ENCODE measurements around the gene FBXO15. TPM values are rescaled to one million over a fixed set of nuclear protein-coding genes. Genes with fewer than 3 reads are reported as not detected.

The FBXO15 gene
- total RNA-seq, 4 donors from 2014 or later = not detected

DNA sequence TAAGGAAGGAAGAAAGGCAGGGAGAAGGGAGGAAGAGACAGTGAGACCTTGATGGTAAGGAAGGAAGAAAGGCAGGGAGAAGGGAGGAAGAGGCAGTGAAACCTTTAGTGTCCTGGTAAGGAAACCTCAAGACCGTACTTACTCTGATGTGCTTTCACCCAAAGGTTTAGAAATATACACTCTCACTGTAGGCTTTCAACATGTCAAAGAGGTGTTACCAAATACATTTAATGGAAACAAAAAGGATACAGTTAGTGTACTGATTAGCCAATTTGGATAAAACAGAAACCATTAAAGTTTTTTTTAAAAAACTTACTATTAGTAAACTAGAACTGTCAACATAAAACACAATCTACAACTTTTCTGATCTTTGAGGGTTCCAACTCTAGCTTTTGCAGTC is 7.1 kb downstream of the FBXO15 start:
- no peaks in the 10 kb centered on the region for H3K36me3 ChIP-seq
- H3K9me3 ChIP-seq = no peaks in the 10 kb centered on the region
- H3K4me3 ChIP-seq = no peak overlapping the region
- DNase-seq (no peak), ATAC-seq (no peak)
- H3K4me1 ChIP-seq = no peaks in the 10 kb centered on the region
- TF ChIP-seq CTCF (IDR thresholded peaks at IDR 0.05 in 4 of 5, conservative IDR thresholded peaks at IDR 0.05 in 1 of 5) (no peak), POLR2A (IDR thresholded peaks at IDR 0.05) (no peak)
- in situ Hi-C loops (cut with MboI; ENCODE audit: low sequenced_read_pairs in 4 of 4) (no loop called here), intact Hi-C loops (cut with DNase I; ENCODE audit: low total_unique reads) (no loop called here)
- H3K27me3 ChIP-seq = no peaks in the 10 kb centered on the region
- no peak overlapping the region for H3K27ac ChIP-seq

- in situ Hi-C loops (cut with MboI; ENCODE audit: low sequenced_read_pairs in 4 of 4) = no loop called here
Measured at GRCh38 chr18:74139888-74140287, 7.7 kb downstream of the FBXO15 start.

DNA sequence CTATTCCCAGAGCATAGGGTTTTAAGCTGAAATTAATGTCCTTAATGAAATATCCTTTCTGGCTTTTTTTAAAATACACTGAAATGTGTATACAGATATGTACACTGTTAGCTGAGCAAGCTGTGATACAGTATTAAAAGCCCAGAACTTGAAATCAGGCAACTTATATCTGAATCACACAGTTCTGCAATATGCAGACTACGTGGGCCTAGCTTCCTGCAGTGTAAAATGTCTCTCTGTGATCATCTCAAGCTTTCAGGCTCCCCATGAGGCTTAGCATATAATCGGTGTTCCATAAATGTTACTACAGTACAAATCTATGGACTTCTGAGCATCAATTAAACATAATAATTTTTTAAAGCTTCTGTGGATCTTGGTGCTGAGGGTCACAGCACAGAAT is 8.2 kb downstream of the FBXO15 start:
- H3K27me3 ChIP-seq = no peaks in the 10 kb centered on the region
- DNase-seq (no peak), ATAC-seq (no peak)
- TF ChIP-seq POLR2A (IDR thresholded peaks at IDR 0.05) (no peak), CTCF (IDR thresholded peaks at IDR 0.05 in 4 of 5, conservative IDR thresholded peaks at IDR 0.05 in 1 of 5) (no peak)
- H3K9me3 ChIP-seq = no peaks in the 10 kb centered on the region
- no peaks in the 10 kb centered on the region for H3K36me3 ChIP-seq
- in situ Hi-C loops (cut with MboI; ENCODE audit: low sequenced_read_pairs in 4 of 4) = no loop called here
- intact Hi-C loops (cut with DNase I; ENCODE audit: low total_unique reads) = no loop called here
- H3K4me1 ChIP-seq = no peaks in the 10 kb centered on the region
- H3K4me3 ChIP-seq = no peak overlapping the region
- no peak overlapping the region for H3K27ac ChIP-seq

More at GRCh38 chr18:74139888-74140287, 7.7 kb downstream of the FBXO15 start:
- no peaks in the 10 kb centered on the region for H3K27me3 ChIP-seq
- H3K36me3 ChIP-seq = no peaks in the 10 kb centered on the region
- no peak overlapping the region for H3K27ac ChIP-seq
- no peak for ATAC-seq
- no peaks in the 10 kb centered on the region for H3K4me1 ChIP-seq
- H3K4me3 ChIP-seq = no peak overlapping the region
- intact Hi-C loops (cut with DNase I; ENCODE audit: low total_unique reads) = no loop called here
- DNase-seq = no peak
- TF ChIP-seq POLR2A (IDR thresholded peaks at IDR 0.05) (no peak), CTCF (IDR thresholded peaks at IDR 0.05 in 4 of 5, conservative IDR thresholded peaks at IDR 0.05 in 1 of 5) (no peak)
- H3K9me3 ChIP-seq = no peaks in the 10 kb centered on the region

- H3K4me1 ChIP-seq = no peaks in the 10 kb centered on the region
- no peak overlapping the region for H3K27ac ChIP-seq
- H3K36me3 ChIP-seq = no peaks in the 10 kb centered on the region
- no peaks in the 10 kb centered on the region for H3K9me3 ChIP-seq
- H3K4me3 ChIP-seq = no peak overlapping the region
- H3K27me3 ChIP-seq = no peaks in the 10 kb centered on the region
- intact Hi-C loops (cut with DNase I; ENCODE audit: low total_unique reads) (no loop called here), in situ Hi-C loops (cut with MboI; ENCODE audit: low sequenced_read_pairs in 4 of 4) (no loop called here)
- no peak for DNase-seq
- TF ChIP-seq POLR2A (IDR thresholded peaks at IDR 0.05) (no peak), CTCF (IDR thresholded peaks at IDR 0.05 in 4 of 5, conservative IDR thresholded peaks at IDR 0.05 in 1 of 5) (no peak)
- no peak for ATAC-seq
Measured at GRCh38 chr18:74137920-74138538, 9.6 kb downstream of the FBXO15 start.

GRCh38 chr18:74132201-74132600 is 15.4 kb downstream of the FBXO15 start:
- Histone ChIP-seq H3K4me1 (no peaks in the 10 kb centered on the region), H3K9me3 (no peaks in the 10 kb centered on the region), H3K27ac (no peak overlapping the region), H3K4me3 (no peak overlapping the region), H3K36me3 (no peaks in the 10 kb centered on the region), H3K27me3 (no peaks in the 10 kb centered on the region)
- intact Hi-C loops (cut with DNase I; ENCODE audit: low total_unique reads) (no loop called here), in situ Hi-C loops (cut with MboI; ENCODE audit: low sequenced_read_pairs in 4 of 4) (no loop called here)
- ATAC-seq (no peak), DNase-seq (no peak)
- TF ChIP-seq CTCF (IDR thresholded peaks at IDR 0.05 in 4 of 5, conservative IDR thresholded peaks at IDR 0.05 in 1 of 5) (no peak), POLR2A (IDR thresholded peaks at IDR 0.05) (no peak)
